T-helper 1 cell treated with Interleukin-12 subunit alpha and Interleukin-12 subunit beta and Interleukin-4 antibody, amounts not matched to agents 30 ng/mL and 1 ng/mL, for 36 hours (primary cell): ENCODE data around the gene HAND1. TPM values are rescaled to one million over a fixed set of nuclear protein-coding genes. Genes with fewer than 3 reads are reported as not detected.
"Not testable (repeated sequence)": the region's sequence is repeated elsewhere in the genome, so short reads cannot be mapped to it uniquely, and the experiment has no call there.

Experiments
- intact Hi-C: fragments of 100-400 bp; cut with micrococcal nuclease; formaldehyde crosslinking; loops from one replicate; pipeline ENCODE4 v1.15.1; 2024
- total RNA-seq: library from RNA; stranded (reverse); gene quantifications from 2 replicates; pipeline ENCODE4 v1.2.3, GENCODE V29; 2022

Gene HAND1
- total RNA-seq = not detected in 2 replicates

DNA sequence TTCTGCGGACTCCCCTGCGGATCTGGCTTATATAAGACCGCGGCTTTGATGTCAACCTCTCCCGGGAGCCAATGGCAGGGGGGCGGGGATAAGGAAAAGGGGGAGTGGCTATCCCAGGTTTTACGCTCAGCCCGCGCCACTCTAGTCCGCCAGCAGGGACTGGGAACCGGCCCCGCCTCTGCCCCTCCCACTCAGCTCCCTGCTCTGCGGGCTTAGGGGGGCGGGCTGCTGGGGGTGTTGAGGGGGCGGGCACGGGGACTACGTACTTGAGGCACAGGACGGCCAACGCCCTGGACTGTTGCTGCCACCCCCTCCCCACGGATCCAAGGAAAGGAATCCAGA lies at the start of gene HAND1:
HAND1 (minus strand) TSS at position 4 of the 342 bp plus-strand sequence. CDS start 219 bp downstream, outside the sequence.
- intact Hi-C loops = no loop called here

DNA sequence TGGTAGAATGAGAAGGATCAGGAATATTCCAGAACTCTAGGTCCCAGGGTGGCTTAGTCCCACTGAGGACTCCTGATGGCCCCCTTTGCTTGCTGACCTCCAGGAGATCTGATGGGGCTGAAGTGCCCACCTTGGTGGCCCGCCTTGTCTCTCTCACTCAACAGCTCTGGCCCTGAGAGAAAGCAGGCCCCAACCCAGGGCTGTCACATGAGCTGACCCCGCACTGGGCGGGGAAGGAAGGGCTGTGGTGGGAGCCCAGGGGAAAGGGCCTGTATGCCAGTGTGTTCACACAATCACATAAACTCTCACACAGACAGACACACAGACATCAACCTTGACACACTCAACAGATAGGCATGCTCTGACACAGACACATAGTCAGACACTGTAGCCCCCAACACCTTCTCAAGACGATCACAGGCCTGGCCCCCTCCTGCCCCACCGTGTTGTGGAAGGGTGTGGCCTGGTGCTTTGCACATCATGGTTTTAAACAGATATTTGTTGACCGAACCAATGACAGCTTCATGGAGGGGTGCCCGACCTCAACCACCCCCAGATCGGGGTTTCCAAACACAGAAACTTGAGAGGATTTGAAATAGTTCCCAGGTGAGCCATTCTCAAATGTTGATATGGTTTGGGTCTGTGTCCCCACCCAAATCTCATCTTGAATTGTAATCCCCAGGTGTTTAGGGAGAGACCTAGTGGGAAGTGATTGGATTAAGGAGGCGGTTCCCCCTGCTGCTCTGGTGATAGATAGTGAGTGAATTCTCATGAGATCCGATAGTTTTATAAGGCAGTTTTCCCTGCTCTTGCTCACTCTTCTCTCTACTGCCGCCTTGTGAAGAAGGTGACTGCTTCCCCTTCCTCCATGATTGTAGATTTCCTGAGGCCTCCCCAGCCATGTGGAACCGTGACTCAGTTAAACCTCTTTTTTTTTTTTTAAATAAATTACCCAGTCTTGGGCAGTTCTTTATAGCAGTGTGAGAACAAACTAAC lies 48.5 kb upstream of the HAND1 start:
- intact Hi-C loops = no loop called here

DNA sequence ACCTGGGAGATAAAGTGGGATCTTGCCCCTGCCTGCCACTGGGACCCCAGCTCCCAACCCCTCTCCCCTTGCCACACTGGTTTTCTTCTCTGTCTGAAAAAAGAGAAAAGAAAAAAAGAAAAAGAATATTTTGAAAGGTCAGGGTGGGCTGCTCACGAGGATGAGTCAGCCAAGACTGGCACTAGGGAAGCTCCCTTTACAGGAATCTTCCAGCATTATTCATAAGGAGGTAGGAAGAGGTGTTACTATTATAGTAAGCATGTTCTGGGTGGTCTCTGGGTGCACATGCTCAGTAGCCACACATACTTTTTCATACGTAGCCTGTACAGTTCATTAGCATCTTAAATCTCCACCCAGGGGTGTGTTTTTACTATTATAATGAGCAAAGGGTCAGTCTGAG lies 46.8 kb upstream of the HAND1 start:
- intact Hi-C loops = no loop called here

DNA sequence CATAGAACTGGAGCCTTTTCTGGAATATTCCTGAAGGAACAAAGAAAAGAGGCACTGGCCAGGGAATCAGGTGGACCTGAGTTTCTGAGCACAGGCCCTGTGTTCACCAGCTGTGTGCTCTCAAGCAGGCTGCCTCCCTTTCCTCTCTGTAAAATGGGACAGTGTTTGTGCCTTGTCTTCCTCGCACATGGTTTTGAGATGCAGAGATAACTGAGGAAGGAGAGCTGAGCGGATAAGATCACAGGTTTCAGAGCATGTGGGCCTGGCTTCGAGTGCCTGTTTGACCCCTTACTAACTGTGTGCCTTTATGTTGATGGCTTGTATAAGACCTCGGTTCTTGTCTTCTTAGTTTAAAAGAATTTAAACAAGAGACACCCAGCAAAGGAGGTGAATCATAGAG lies 46.2 kb upstream of the HAND1 start:
- intact Hi-C loops = no loop called here

DNA sequence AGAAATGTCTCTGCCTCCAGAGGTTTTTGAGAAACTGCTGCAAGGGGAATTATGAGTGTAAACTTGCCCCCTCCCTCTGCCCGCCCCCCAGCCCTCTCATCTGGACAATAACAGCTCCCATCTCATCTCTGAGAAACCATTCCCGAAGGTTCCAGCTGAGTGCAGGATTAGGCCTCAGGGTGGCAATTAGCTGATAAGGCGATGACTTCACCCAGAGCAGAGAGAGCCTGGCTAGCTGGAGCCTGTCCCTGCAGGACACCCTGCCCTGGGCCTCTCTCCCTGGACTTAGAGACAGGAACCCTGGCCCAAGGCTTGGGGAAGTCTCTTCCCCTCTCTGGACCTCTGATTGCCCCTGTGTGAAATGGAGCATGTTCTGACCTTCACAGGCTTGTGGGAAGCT lies 45.7 kb upstream of the HAND1 start:
- intact Hi-C loops = no loop called here

DNA sequence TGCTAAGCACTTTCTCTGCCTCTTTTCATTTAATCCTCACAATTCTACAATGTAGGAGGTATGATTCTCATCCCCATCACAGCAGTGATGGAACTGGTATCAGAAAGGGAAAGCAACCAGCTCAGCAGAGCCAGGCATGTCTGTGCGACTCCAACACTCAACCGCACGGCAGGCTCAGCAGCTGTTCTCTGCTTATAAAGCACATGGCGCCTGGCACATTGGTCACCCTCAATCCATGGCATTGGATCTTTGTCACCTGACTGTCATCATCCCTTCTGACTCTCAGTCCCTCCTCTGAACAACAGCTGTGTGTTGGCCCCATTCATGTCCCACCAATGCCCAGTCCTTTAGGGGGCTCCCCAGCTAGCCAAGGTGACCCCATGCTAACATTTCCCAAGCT lies 45.1 kb upstream of the HAND1 start:
- intact Hi-C loops = no loop called here

DNA sequence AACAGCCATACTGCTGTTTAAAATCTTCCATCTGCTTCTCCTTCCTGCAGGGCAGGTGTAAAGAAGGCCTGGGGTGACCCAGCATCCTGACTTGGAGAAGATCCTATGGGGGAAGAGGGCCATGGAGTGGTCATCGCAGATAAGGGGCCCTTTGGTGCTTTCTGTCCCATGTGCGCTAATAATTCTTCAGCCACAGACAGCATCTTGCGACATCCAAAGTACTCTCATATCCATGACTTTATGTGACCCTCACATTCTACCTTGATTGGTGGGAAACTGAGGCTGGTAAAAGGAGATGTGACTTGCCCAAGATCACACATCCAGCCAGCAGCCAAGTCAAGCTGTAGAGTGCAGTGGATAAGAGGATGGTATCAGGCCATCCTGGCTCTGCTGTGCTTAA lies 44.3 kb upstream of the HAND1 start:
- intact Hi-C loops = no loop called here

DNA sequence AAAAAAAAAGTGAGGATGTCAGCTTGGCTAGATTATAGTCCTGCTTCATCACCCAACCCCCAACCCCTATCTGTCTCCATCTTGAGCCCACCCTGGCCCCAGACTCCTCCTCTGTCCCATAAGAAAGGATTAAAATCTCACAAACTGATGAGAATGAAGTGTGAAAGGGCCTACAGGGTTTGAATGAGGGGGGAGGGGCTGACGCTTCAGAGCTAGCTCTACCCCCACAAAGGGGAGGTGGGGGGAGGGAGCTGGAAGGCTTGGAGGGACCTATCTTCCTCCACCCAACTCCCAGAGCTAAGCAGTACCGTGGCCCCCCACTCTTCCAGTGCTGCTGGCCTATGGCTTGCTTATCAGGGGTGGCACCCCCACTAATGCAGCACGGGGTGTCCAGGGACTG lies 43.7 kb upstream of the HAND1 start:
- intact Hi-C loops = loop anchor here (1.0 kb wide), 1 partner anchor 89 kb away; no protein-coding TSS in a partner anchor

DNA sequence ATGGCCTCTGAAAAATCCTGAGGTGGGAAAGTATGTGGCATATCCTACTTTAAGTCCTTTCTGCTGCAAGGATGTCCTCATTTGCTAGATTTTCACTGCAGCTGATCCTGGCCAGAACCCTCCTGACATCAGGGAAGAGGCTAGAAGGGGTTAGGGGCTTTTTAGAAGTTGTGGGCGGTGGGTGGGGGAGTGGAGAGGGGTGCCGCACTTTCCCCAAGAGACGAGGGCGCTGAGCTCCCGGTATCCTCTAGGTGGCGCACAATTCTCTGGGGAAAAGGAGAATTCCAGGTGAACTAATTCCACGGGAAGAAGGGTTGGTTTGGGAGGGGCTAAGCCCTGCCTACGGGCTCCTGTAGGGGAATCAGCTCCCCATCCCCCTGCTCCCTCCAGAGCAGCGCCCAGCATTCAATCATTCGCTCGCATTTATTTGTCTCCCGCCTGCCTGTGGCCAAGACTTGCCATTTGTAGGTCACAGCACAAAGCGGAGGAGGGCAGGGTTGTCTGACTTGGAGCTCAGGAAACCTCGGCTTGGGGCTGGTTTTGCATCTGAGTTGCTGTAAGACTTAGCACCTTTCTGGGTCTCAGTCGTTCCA lies 42.9 kb upstream of the HAND1 start:
- intact Hi-C loops = loop anchor here (1.0 kb wide), 1 partner anchor 89 kb away; no protein-coding TSS in a partner anchor

DNA sequence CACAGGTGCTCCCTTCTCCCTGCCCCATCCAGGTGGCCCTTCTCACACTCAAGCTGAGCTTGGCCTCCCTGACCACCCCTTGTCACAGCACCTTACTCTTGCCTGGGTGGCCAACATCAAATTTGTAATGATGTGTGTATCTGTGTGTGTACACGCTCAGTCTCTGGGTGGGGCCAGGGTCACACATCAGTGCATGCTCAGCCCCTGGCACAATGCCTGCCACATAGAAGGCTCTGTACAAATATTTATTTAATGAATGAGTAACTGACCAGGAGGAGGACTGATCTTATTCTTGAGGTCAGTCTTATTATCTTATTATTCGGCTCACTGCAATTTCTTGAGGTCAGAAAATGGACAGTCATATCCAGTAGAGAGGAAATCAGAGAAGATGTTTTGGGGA lies 41.3 kb upstream of the HAND1 start:
- intact Hi-C loops = no loop called here

DNA sequence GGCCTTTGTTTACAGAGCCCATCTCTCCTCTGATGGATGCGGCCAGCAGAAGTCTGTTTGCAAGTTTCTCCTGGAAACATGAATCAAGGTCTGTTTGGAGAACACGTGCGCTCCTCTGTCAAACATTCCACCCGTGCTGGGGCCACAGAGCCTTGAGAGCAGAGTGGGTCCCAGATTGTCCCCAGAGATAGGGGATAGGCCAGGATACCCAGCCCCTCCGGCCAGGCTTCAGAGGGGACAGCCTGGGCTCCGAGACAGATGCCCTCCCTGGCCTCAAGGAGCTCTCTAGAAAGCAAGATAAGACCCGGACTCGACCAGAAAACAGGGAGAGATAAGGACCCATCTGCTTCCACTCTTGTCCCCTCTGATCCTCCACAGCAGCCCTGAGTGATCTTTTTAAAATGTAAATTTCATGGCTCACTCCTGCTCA lies 40.4 kb upstream of the HAND1 start:
- intact Hi-C loops = no loop called here

DNA sequence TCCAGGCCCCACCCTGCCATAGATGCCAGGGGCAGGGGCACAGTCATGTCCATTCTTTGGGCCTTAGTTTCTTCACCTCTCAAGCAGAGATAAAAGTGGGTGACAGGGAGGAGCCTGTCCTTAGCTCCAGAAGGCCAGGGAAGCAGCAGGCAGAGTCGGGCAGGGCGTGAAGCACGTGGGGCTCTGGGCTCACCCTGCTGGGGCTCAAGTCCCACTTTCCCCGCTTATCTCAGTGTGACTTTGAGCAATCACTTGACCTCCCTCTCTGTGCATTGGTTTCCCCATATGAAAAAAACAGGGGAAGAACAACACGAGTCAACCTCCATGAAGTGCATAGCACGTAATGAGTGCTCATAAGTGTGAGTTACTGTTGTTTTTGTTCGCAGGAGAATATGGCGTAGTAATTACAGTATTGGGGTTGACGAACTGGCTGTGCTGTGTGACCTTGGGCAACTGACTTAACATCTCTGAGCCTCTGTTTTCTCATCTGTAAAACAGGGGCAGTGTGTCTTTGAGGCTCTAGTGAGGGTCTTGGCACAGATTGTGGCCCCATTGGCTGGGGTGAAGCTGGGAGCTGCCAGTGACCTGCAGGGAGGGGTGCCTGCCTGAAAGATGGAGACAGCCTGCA lies 39.9 kb upstream of the HAND1 start:
- intact Hi-C loops = no loop called here

DNA sequence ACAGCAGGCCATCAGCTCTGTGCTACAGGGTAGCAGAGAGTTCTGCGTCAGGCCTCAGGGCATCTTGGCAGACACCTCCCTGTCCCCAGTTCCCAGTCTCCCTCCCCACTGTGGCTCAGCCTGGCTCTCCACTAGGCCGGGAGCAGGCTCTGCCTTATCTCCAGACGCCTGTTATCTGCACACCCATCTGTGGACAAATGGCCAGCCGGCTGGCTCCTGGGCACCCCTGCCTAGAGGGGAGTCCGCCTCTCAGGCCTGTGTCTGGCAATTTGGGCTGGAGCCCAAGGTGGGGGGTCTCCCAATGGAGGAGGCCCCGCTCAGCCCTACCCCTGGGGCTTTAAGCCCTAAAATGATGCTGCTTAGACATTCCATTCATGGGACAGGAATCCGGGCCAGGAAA lies 39.2 kb upstream of the HAND1 start:
- intact Hi-C loops = no loop called here

DNA sequence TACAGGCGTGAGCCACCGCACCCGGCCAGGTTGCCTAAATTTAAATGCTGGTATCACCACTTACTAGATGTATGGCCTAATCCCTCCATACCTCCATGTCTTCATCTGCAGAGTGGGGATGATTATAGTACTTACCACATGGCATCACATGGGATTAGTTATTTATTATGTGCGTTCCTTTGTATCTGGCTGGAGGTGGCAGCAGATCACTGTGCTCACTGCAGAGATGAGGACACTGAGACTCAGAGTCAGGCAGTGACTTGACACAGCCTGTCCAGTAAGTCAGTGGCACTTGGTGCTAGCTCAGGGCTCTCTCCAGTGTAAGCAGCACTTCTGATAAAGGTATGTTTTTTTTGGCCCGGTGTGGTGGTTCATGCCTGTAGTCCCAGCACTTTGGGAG lies 38.4 kb upstream of the HAND1 start:
- intact Hi-C loops = no loop called here

DNA sequence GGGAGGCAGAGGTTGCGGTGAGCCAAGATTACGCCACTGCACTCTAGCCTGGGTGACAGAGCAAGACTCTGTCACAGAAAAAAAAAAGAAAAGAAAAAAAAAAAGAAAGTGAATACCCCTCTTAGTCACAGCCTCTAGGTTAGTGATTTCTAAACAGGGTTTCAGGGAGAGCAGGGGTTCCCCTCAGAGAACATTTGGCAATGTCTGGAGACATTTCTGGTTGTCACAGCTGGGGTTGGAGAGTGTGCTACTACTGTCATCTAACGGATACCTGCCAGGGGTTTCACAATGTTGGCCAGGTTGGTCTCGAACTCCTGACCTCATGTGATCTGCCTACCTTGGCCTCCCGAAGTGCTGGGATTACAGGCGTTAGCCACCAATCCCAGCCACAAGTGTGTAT lies 37.5 kb upstream of the HAND1 start:
- intact Hi-C loops = not testable (repeated sequence)

DNA sequence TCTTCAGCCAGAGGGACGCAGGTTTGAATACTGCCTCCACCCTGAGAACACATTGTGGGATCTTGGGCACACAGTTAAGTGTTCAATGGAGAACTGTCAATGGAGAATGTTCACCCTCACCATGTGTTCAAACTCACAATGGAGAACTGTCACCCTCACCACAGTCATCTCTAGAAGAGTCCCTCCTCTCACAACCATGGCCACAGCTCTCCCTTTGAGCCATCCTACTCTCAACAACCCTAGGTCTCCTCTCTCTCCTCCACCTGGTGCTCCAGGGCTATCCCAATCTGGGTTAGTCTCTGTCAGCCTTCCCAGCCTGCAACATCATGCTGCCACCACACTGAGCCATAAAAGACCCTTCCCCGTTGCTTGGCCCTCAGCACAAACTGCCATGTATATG lies 36.3 kb upstream of the HAND1 start:
- intact Hi-C loops = no loop called here

DNA sequence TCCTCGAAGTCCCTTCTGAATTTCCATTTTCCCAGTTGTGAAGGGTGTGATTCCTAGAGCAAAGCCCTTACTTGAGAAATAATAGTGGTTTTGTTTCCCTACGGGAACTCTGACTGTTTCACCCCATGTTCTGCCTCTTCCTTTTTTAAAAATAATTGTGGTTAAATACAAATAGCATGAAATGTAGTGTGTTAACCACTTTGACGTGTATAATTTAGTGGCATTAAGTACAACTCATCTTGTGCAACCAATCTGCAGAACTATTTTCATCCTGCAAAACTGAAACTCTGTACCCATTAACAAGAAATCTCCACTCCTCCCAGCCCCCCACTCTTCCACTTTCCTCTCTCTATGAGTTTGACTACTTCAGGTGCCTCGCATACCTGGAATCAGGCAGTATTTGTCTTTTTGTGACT lies 35.6 kb upstream of the HAND1 start:
- intact Hi-C loops = no loop called here

DNA sequence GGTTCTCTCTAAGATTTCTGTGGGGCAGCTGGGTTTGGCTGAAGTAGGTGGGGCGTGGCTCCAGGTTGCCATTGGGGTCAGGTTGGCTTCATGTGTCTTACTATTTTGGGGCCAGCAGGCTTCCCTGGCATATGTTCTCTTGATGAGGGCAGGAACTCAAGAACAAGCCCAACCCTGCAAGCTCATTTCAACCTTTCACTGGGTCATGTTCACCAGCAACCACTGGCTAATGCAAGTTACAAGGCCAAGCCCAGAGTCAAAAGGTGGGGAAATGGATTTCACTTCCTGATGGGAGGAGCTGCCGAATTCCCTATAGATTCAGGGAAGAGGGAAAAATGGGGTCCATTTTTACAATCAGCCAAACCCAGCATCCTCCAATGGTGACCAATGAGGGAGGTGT lies 34.0 kb upstream of the HAND1 start:
- intact Hi-C loops = no loop called here

DNA sequence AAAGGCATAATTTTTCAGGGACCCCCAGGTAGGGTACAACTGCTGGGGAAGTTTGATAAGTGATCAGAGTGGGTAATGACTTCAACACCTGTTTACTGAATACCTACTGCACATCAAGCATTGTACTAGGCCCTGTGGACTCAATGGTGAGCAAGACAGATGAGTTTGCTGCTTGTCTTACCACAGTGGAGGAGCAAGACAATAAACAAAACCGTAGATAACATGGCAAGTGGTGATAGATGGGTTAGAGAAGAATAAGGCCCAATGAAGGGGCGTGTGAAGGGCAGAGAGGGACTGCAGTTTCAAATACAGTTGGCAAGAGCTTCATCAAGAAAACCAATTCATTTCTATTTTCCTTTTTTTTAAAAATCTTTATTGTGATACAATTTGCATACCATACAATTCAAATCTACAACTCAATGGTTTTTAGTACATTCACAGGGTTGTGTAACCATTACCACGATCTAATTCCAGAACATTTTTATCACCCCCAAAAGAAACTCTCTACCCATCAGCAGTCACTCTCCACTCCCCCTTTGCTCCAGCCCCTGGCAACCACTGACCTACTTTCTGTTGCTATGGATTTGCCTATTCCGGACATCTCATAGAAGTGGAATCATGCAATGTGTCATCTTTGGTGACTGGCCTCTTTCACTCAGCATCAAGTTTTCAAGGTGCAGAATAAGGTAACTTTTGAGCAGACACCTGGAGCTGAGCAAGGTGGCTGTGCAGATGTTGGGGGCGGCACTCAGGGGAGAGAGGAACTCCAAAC lies 31.9 kb upstream of the HAND1 start:
- intact Hi-C loops = no loop called here

DNA sequence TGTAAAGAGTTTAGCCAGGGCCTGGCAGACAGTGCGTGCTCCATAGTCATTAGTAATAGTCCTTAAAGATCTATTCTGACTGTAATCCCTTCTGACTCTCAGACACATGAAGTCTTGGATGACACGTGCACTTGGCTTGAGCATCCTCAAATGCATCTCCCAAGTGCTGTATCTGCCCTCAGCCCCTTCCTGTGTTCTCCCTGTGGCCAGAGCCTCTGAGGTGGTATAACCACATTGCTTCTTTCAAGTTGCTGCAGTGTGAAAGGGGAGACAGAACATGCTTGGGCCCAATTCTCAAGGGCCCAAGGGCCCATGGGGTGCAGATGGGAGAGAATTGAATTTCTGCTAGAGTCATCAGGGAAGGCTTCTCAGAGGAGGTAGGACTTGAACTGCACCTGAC lies 30.1 kb upstream of the HAND1 start:
- intact Hi-C loops = no loop called here

DNA sequence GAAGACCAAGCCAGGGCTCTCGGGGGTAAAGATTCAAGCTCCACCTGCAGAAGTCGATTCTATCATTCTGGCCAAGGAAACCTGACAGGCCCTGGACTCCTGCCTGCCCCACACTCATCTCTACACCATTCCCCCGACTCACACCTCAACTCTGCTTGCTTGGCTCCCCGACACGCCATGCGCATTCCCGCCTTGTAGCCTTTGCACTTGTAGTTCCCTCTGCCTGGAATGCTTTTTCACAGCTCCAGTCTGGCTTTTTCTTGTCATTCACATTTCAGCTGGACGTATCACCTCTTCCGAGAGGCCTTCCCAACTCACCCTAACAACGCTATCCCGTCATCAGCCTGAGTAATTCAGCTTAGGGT lies 28.7 kb upstream of the HAND1 start:
- intact Hi-C loops = no loop called here
